HL-60 (cell line): ENCODE results near the gene SCN4A.
"Not testable (repeated sequence)": the region's sequence is repeated elsewhere in the genome, so short reads cannot be mapped to it uniquely, and the experiment has no call there.

Experiments
- GABPA ChIP-seq: IDR thresholded peaks from 2 replicates; pipeline ENCODE4 v1.6.1; 2012; ENCODE audit warnings: low read depth
- POLR2AphosphoS5 ChIP-seq: IDR thresholded peaks from 2 replicates; pipeline ENCODE4 v1.6.1; 2012; ENCODE audit warnings: low read depth
- TF ChIP-seq, protein P1 (sequence below): IDR thresholded peaks from one replicate; pipeline ENCODE4 v1.5.1; 2011; ENCODE audit warnings: low read length, control low read depth, inconsistent platforms; ENCODE audit not compliant: insufficient read depth
- TF ChIP-seq, protein P2 (sequence below): IDR thresholded peaks from 2 replicates; pipeline ENCODE4 v1.6.1; 2012; ENCODE audit warnings: low read depth; ENCODE audit not compliant: insufficient replicate concordance

DNA sequence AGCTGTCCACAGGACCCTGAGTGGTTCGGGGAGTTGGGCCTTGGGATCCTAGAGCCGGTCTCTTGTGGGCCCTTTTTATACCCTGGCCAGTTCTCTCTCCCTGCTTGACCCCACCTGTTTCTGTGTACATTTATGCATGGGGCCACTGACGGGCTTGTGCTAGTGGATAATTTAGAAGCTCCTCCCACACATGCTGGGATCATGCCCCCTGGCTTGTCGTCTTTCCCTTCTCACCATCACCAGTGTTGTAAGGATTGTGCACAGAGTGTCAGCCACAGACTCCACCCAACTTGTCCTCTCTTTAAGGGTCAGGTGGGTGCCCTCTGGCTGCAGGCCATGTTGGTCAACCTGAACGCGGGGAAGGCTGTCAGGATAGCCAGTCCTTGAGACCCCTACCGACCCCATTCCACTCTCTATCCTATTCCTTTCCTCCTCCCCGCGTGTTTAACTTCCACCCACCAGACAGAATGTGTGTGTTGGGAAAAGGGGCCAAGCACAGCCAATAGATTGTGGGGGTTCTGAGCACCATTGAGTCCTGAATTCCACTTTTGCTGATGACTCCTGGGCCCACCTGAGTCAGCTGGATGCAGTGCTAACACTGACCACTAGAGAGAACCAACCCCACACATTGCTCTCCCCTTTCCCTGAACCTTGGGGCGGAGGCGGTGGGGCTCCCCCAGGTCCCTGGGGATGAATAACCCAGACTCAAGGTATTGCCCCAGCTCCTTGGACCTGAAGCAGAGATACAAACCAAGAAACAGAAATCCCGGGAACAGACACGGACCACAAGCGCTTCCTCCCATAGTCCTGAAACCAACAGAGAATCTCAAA is 76.0 kb downstream of the SCN4A start, which contains the start of gene CSH1:
- TF ChIP-seq, protein P1, sequence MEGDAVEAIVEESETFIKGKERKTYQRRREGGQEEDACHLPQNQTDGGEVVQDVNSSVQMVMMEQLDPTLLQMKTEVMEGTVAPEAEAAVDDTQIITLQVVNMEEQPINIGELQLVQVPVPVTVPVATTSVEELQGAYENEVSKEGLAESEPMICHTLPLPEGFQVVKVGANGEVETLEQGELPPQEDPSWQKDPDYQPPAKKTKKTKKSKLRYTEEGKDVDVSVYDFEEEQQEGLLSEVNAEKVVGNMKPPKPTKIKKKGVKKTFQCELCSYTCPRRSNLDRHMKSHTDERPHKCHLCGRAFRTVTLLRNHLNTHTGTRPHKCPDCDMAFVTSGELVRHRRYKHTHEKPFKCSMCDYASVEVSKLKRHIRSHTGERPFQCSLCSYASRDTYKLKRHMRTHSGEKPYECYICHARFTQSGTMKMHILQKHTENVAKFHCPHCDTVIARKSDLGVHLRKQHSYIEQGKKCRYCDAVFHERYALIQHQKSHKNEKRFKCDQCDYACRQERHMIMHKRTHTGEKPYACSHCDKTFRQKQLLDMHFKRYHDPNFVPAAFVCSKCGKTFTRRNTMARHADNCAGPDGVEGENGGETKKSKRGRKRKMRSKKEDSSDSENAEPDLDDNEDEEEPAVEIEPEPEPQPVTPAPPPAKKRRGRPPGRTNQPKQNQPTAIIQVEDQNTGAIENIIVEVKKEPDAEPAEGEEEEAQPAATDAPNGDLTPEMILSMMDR, result not testable (repeated sequence)
- not testable (repeated sequence) for TF ChIP-seq POLR2AphosphoS5, GABPA
- TF ChIP-seq, protein P2, sequence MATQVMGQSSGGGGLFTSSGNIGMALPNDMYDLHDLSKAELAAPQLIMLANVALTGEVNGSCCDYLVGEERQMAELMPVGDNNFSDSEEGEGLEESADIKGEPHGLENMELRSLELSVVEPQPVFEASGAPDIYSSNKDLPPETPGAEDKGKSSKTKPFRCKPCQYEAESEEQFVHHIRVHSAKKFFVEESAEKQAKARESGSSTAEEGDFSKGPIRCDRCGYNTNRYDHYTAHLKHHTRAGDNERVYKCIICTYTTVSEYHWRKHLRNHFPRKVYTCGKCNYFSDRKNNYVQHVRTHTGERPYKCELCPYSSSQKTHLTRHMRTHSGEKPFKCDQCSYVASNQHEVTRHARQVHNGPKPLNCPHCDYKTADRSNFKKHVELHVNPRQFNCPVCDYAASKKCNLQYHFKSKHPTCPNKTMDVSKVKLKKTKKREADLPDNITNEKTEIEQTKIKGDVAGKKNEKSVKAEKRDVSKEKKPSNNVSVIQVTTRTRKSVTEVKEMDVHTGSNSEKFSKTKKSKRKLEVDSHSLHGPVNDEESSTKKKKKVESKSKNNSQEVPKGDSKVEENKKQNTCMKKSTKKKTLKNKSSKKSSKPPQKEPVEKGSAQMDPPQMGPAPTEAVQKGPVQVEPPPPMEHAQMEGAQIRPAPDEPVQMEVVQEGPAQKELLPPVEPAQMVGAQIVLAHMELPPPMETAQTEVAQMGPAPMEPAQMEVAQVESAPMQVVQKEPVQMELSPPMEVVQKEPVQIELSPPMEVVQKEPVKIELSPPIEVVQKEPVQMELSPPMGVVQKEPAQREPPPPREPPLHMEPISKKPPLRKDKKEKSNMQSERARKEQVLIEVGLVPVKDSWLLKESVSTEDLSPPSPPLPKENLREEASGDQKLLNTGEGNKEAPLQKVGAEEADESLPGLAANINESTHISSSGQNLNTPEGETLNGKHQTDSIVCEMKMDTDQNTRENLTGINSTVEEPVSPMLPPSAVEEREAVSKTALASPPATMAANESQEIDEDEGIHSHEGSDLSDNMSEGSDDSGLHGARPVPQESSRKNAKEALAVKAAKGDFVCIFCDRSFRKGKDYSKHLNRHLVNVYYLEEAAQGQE, result not testable (repeated sequence)
